ENCODE results near the gene MUC22. TPM values are rescaled to one million over a fixed set of nuclear protein-coding genes. Genes with fewer than 3 reads are reported as not detected.
"Not testable (repeated sequence)": the region's sequence is repeated elsewhere in the genome, so short reads cannot be mapped to it uniquely, and the experiment has no call there.

The MUC22 gene
- total RNA-seq, 1 experiment from 2014 or later: not detected

DNA sequence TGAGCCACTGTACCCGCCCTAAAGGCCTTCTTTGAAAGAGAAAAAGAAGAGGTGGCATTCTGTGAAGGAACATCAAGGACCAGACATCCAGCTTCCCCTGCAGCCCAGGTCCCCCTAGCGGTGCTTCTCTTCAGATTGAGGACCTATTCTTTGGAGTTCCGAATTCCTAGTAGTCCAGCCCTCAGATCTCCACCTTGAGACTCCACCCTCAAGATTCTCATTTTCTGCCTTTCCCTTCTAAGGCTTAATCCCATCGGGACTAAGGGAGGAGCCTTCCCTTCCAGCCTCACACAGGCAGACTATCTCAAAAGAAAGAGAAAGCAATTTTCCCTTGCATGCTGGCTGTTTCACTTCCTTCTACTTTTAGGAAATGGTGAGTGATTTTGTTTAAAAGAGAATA, 32.5 kb downstream of the MUC22 start:
- no peaks in the 10 kb centered on the region; the same call in 1 of the 2 replicates for H3K9me2 ChIP-seq (replicated peaks; ENCODE audit: low read length)
- H3K4me2 ChIP-seq (ENCODE audit: low read length): 0 out of 2 replicates have a peak overlapping the region, but pooled peaks have one; percentile 31
- CTCF ChIA-PET: interaction anchor here (0.7 to 1.2 kb wide), 2 partner anchors 129 to 286 kb away, joined by 3 to 4 read pairs; partner anchors contain the start of gene VARS2
- H3K4me1 ChIP-seq (ENCODE audit: insufficient read depth, low read length): peaks cover under 1% of the 10 kb centered on the region
- no peaks in the 10 kb centered on the region for H4K20me1 ChIP-seq (ENCODE audit: low read length)
- H3K9me3 ChIP-seq (ENCODE audit: low read length): no peaks in the 10 kb centered on the region
- POLR2A ChIA-PET (ENCODE audit: unreplicated experiment): no interaction called here
- peak overlapping the region; percentile 64 for H2AFZ ChIP-seq (ENCODE audit: low read length)
- no peak overlapping the region for H3K9ac ChIP-seq (ENCODE audit: low read length)
- H3F3A ChIP-seq (ENCODE audit: low read length, unreplicated experiment): no peaks in the 10 kb centered on the region
- H3K36me3 ChIP-seq (ENCODE audit: low read depth, low read length): no peaks in the 10 kb centered on the region
- TF ChIP-seq, protein P1, sequence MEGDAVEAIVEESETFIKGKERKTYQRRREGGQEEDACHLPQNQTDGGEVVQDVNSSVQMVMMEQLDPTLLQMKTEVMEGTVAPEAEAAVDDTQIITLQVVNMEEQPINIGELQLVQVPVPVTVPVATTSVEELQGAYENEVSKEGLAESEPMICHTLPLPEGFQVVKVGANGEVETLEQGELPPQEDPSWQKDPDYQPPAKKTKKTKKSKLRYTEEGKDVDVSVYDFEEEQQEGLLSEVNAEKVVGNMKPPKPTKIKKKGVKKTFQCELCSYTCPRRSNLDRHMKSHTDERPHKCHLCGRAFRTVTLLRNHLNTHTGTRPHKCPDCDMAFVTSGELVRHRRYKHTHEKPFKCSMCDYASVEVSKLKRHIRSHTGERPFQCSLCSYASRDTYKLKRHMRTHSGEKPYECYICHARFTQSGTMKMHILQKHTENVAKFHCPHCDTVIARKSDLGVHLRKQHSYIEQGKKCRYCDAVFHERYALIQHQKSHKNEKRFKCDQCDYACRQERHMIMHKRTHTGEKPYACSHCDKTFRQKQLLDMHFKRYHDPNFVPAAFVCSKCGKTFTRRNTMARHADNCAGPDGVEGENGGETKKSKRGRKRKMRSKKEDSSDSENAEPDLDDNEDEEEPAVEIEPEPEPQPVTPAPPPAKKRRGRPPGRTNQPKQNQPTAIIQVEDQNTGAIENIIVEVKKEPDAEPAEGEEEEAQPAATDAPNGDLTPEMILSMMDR (conservative IDR thresholded peaks at IDR 0.05; ENCODE audit: low read depth, low read length): peak; percentile 67
- TF ChIP-seq EZH2phosphoT487 (IDR thresholded peaks at IDR 0.05; ENCODE audit: borderline replicate concordance, low read length) (no peak), EZH2 (IDR thresholded peaks at IDR 0.05; ENCODE audit: low read length, unreplicated experiment) (no peak)
- peak; percentile 80 for DNase-seq
- no TSS peak for BruUV-seq (replicated peaks)
- intact Hi-C loops (cut with micrococcal nuclease): loop anchor here (2.0 kb wide), 1 partner anchor 100 kb away; no protein-coding TSS in a partner anchor
- no peak overlapping the region for H3K27ac ChIP-seq (ENCODE audit: low read length)
- no peak overlapping the region for H3K4me3 ChIP-seq (ENCODE audit: low read length)
- peak; percentile 73 for ATAC-seq
- no peaks in the 10 kb centered on the region for H3K27me3 ChIP-seq (ENCODE audit: low read length)
- no peaks in the 10 kb centered on the region for H3K79me2 ChIP-seq (ENCODE audit: low read length)

DNA sequence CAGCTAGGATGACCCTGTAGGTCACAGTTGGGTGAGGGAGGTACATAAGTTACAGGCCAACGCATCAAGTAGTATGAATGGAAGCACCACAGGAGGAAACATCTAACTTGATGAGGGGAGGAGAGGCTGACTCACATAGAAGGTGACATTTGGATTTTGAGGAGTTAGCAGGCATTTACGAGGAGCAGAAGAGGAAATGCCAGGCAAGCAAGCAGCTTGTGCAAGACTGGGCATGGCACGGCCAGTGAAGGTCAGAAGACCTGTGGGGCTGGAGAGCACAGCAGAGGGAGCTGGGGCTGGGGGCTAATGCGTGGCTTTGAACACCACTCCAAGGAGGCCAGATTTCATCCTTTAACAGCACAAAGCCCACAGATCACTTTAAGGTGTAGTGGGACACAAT, 37.8 kb downstream of the MUC22 start:
- H3K79me2 ChIP-seq (ENCODE audit: low read length): no peaks in the 10 kb centered on the region
- TF ChIP-seq, protein P1 (conservative IDR thresholded peaks at IDR 0.05; ENCODE audit: low read depth, low read length): no peak
- TF ChIP-seq EZH2phosphoT487 (IDR thresholded peaks at IDR 0.05; ENCODE audit: borderline replicate concordance, low read length) (no peak), EZH2 (IDR thresholded peaks at IDR 0.05; ENCODE audit: low read length, unreplicated experiment) (no peak)
- DNase-seq (peak; percentile 53), ATAC-seq (peak; percentile 72)
- intact Hi-C loops (cut with micrococcal nuclease): loop anchor here (2.0 kb wide), 1 partner anchor 23 kb away; no protein-coding TSS in a partner anchor
- H3K9me3 ChIP-seq (ENCODE audit: low read length): no peaks in the 10 kb centered on the region
- ChIA-PET POLR2A (ENCODE audit: unreplicated experiment) (no interaction called here), CTCF (interaction anchor here (1.0 kb wide), 1 partner anchor 105 kb away, joined by 3 read pairs; no protein-coding TSS in a partner anchor)
- no peak overlapping the region for H2AFZ ChIP-seq (ENCODE audit: low read length)
- no TSS peak for BruUV-seq (replicated peaks)
- H3K9ac ChIP-seq (ENCODE audit: low read length): no peak overlapping the region
- no peak overlapping the region for H3K4me3 ChIP-seq (ENCODE audit: low read length)
- H3K4me2 ChIP-seq (ENCODE audit: low read length): no peak overlapping the region
- no peaks in the 10 kb centered on the region for H3K9me2 ChIP-seq (replicated peaks; ENCODE audit: low read length)
- H3K27me3 ChIP-seq (ENCODE audit: low read length): no peaks in the 10 kb centered on the region
- H3K4me1 ChIP-seq (ENCODE audit: insufficient read depth, low read length): peaks cover 7% of the 10 kb centered on the region
- H3K36me3 ChIP-seq (ENCODE audit: low read depth, low read length): no peaks in the 10 kb centered on the region
- H3K27ac ChIP-seq (ENCODE audit: low read length): no peak overlapping the region
- no peaks in the 10 kb centered on the region for H3F3A ChIP-seq (ENCODE audit: low read length, unreplicated experiment)
- H4K20me1 ChIP-seq (ENCODE audit: low read length): no peaks in the 10 kb centered on the region

DNA sequence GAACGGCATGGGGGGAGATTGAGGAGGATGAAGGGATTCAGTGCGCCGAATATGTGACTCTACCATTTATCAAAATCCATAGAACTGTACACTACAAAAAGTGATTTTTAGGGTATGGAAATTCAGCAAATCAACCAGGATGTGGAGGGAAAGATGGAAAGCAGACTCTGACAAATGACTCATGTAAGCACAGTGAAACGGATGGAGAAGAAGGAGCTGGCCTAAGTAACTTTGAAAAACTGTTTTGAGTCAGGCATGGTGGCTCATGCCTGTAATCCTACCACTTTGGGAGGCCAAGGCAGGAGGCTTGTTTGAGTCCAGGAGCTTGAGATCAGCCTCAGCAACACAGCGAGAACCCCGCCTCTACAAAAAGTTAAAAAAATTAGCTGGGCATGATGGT, 39.2 kb downstream of the MUC22 start:
- DNase-seq (no peak), ATAC-seq (no peak)
- TF ChIP-seq EZH2phosphoT487 (IDR thresholded peaks at IDR 0.05; ENCODE audit: borderline replicate concordance, low read length) (no peak), EZH2 (IDR thresholded peaks at IDR 0.05; ENCODE audit: low read length, unreplicated experiment) (no peak)
- TF ChIP-seq, protein P1 (conservative IDR thresholded peaks at IDR 0.05; ENCODE audit: low read depth, low read length): no peak
- Histone ChIP-seq H2AFZ (ENCODE audit: low read length) (no peak overlapping the region), H3K9me2 (replicated peaks; ENCODE audit: low read length) (no peaks in the 10 kb centered on the region), H3K36me3 (ENCODE audit: low read depth, low read length) (no peaks in the 10 kb centered on the region), H3K79me2 (ENCODE audit: low read length) (no peaks in the 10 kb centered on the region), H3K4me2 (ENCODE audit: low read length) (no peak overlapping the region), H3F3A (ENCODE audit: low read length, unreplicated experiment) (no peaks in the 10 kb centered on the region), H3K9me3 (ENCODE audit: low read length) (no peaks in the 10 kb centered on the region), H3K4me3 (ENCODE audit: low read length) (no peak overlapping the region), H3K27me3 (ENCODE audit: low read length) (no peaks in the 10 kb centered on the region), H3K9ac (ENCODE audit: low read length) (no peak overlapping the region), H4K20me1 (ENCODE audit: low read length) (no peaks in the 10 kb centered on the region), H3K4me1 (ENCODE audit: insufficient read depth, low read length) (peaks cover 7% of the 10 kb centered on the region), H3K27ac (ENCODE audit: low read length) (no peak overlapping the region)
- intact Hi-C loops (cut with micrococcal nuclease): loop anchor here (2.0 kb wide), 1 partner anchor 21 kb away; no protein-coding TSS in a partner anchor
- BruUV-seq (replicated peaks): no TSS peak
- POLR2A ChIA-PET (ENCODE audit: unreplicated experiment): no interaction called here
- CTCF ChIA-PET: interaction anchor here (0.9 kb wide), 1 partner anchor 21 kb away, joined by 3 read pairs; no protein-coding TSS in a partner anchor

DNA sequence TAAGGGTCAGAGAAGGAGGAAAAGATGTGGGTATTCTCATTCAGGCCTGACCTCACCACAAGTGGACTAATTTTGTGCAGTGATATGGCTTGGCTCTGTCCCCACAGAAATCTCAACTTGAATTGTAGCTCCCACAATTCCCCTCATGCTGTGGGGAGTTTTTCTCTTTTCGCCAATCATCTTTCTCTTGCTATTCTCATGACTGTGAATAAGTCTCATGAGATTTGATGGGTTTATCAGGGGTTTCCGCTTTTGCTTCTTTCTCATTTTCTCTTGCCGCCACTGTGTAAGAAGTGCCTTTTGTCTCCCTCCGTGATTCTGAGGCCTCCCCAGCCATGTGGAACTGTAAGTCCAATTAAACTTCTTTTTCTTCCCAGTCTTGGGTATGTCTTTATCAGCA, 42.9 kb downstream of the MUC22 start:
- H3K9me3 ChIP-seq (ENCODE audit: low read length); H3K27ac ChIP-seq (ENCODE audit: low read length); ATAC-seq; POLR2A ChIA-PET (ENCODE audit: unreplicated experiment); H3K9ac ChIP-seq (ENCODE audit: low read length); H3K79me2 ChIP-seq (ENCODE audit: low read length); H2AFZ ChIP-seq (ENCODE audit: low read length); H3F3A ChIP-seq (ENCODE audit: low read length, unreplicated experiment); BruUV-seq (replicated peaks); H3K36me3 ChIP-seq (ENCODE audit: low read depth, low read length); H3K9me2 ChIP-seq (replicated peaks; ENCODE audit: low read length); H3K4me2 ChIP-seq (ENCODE audit: low read length); intact Hi-C loops (cut with micrococcal nuclease); CTCF ChIA-PET; H3K4me3 ChIP-seq (ENCODE audit: low read length); H4K20me1 ChIP-seq (ENCODE audit: low read length); H3K27me3 ChIP-seq (ENCODE audit: low read length); DNase-seq: not testable (repeated sequence)
- H3K4me1 ChIP-seq (ENCODE audit: insufficient read depth, low read length): peaks cover 28% of the 10 kb centered on the region
